Mesodermal cell (in vitro differentiated cells): ENCODE results near the gene LRFN5.
"Not testable (repeated sequence)": the region's sequence is repeated elsewhere in the genome, so short reads cannot be mapped to it uniquely, and the experiment has no call there.

Experiments used
- H3K27ac ChIP-seq: 2 replicates; pipeline ENCODE4 v1.7.0; 2013; ENCODE audit warnings: mild to moderate bottlenecking, low read depth, low read length, moderate library complexity; ENCODE audit not compliant: severe bottlenecking
- H3K36me3 ChIP-seq: 2 replicates; pipeline ENCODE4 v1.7.1; 2013; ENCODE audit warnings: mild to moderate bottlenecking, low read length, moderate library complexity; ENCODE audit not compliant: control insufficient read depth, insufficient read depth
- H3K4me1 ChIP-seq: one replicate; pipeline ENCODE4 v1.7.1; 2013; ENCODE audit warnings: mild to moderate bottlenecking, low read length; ENCODE audit not compliant: insufficient read depth, control insufficient read depth, poor library complexity, severe bottlenecking
- H3K4me3 ChIP-seq: 2 replicates; pipeline ENCODE4 v1.7.0; 2013; ENCODE audit warnings: low read length, control low read depth, mild to moderate bottlenecking; ENCODE audit not compliant: insufficient read depth, poor library complexity, severe bottlenecking; ENCODE audit errors: extremely low read depth
- H3K9me3 ChIP-seq: 2 replicates; pipeline ENCODE4 v1.7.1; 2013; ENCODE audit warnings: mild to moderate bottlenecking, low read length, moderate library complexity; ENCODE audit not compliant: control insufficient read depth
- WGBS, 2 experiments: methylation state at CpG; one replicate each; pipeline ENCODE4 v1.1.5; 2013; ENCODE audit warnings: missing lambda C conversion rate in 2 of 2; ENCODE audit not compliant: insufficient coverage in 2 of 2; 5-methylcytosine and 5-hydroxymethylcytosine counted together

The LRFN5 gene

DNA sequence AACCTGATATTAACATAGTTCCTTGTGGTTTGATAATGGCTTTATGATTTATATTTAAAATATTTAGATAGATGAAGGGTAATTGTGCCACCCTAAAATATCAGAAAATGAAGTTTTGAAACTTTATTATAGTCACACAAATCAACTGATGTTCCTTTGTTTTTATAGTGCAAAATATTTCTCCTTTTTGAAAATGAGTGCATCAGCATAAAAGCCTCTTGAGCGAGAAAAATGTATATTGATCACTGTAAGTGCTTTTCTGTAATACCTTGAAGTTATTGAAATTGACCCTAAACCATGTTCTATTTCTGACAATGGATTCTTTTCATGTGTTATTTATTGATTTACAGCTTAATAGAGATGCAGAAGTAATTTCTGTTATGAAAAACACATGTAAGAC, 35.0 kb downstream of the LRFN5 start:
- Histone ChIP-seq H3K4me3 (no peak overlapping the region), H3K9me3 (no peaks in the 10 kb centered on the region), H3K27ac (no peak overlapping the region), H3K4me1 (no peaks in the 10 kb centered on the region), H3K36me3 (no peaks in the 10 kb centered on the region)
- WGBS, 2 experiments = no CpG with 5 or more reads among the region's 1 CpG

DNA sequence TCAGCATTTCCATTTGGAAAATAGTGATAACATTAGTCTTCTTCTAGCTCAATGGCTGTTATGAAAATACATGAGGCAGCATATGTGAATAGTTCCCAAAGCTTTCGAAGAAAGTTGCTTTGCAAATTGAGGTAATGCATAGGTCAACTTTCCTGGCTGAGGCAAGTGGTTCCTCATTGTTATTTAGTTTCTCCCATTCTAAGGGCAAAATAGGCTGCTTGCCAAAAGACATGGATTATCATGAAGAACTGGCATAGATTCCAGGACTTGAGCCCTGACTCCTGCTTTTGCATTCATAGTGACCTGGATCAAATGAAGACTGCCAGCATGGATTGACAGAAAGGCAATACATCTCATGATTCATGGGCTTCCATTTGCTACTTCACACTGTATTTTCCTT, 35.7 kb downstream of the LRFN5 start:
- 70 to 86% methylated on average over 1 of the region's 1 CpG for WGBS, 2 experiments

DNA sequence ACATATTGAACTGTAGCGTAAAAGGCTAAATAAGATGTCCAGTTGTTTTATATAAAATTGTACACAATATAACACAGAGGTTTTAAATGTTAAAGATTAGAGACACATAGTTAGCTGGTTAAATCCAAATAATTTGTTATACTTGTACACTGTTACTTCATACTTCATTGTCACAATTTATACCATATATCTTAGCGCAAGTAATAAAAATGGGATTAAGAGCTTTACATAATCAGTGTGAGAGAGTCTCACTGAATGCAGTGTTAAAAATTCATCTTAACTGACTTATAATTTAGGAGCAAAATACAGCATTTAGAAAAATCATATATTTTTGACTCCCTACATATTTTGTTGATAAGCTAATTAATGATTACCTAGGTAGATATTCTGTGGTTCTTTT, 36.1 kb downstream of the LRFN5 start:
- Histone ChIP-seq H3K4me1 (no peaks in the 10 kb centered on the region), H3K36me3 (no peaks in the 10 kb centered on the region), H3K4me3 (no peak overlapping the region), H3K27ac (no peak overlapping the region), H3K9me3 (no peaks in the 10 kb centered on the region)
- WGBS, 2 experiments = no CpG with 5 or more reads among the region's 2 CpGs

More for the DNA sequence above, 35.7 kb downstream of the LRFN5 start:
- Histone ChIP-seq H3K36me3 (no peaks in the 10 kb centered on the region), H3K27ac (no peak overlapping the region), H3K4me1 (no peaks in the 10 kb centered on the region), H3K4me3 (no peak overlapping the region), H3K9me3 (no peaks in the 10 kb centered on the region)

DNA sequence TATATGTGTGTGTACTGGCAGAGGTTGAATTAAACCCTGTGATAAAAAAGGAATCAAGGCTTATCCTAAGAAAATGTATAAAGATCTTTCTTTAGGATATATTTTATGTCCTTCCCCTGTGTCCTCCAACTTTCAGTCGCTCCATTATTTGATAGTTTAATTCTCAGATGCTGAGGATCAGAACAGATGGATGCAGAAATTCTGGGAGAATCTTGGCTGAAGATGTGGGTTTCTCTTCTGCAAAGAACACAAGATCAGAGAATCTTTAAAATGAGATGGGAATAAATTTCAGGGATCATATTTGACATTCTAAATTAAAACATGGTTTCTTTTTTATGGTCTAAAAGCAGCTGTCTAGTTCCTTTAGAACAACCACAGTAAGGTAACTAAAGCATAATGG, 37.9 kb downstream of the LRFN5 start:
- Histone ChIP-seq H3K36me3 (no peaks in the 10 kb centered on the region), H3K4me3 (no peak overlapping the region), H3K27ac (no peak overlapping the region), H3K4me1 (no peaks in the 10 kb centered on the region), H3K9me3 (no peaks in the 10 kb centered on the region)
- no CpG with 5 or more reads among the region's 1 CpG for WGBS, 2 experiments

DNA sequence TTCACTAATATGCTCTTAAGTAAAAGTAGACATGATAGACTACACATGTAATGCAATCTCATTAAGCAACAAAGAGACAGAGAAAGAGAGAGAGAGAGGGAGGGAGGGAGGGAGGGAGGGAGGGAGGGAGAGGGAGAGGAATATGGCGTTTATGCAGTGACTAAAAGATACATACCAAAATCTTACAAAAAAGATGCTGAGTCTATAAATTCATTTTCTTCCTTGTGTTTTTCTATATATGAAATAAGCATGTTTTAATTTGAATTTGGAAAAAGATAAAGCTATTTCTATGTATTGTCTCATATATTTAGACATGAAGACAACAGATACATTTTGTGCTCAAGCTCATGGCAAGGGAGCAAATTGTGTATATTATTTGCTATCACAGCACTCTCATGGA, 44.1 kb downstream of the LRFN5 start:
- no CpG with 5 or more reads among the region's 1 CpG for WGBS, 2 experiments
- no peak overlapping the region for H3K4me3 ChIP-seq
- H3K36me3 ChIP-seq = no peaks in the 10 kb centered on the region
- H3K4me1 ChIP-seq = no peaks in the 10 kb centered on the region
- H3K27ac ChIP-seq = no peak overlapping the region
- H3K9me3 ChIP-seq = no peaks in the 10 kb centered on the region

DNA sequence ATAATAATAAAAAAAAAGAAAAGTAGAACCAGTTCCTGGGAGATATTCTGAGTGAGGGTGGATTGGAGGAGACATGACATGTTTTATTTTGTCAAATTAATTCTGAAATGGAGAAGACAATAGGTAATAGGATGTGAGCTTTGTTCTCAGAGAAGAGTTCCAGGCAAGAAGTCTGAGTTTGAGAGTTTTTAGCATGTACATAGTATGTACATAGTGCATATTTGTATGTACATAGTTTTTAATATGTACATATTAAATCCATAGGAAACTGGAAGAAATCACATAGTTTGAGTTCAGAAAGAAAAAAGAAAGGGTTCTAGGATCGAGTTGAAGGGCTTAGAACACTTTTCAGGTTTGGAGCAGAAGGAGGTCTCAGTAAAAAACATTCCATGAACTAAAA, 47.5 kb downstream of the LRFN5 start:
- H3K27ac ChIP-seq = no peak overlapping the region
- WGBS, 2 experiments = 83% methylated on average over 1 of the region's 1 CpG; no CpG with 5 or more reads in 1 of the 2 experiments
- H3K9me3 ChIP-seq = no peaks in the 10 kb centered on the region
- H3K36me3 ChIP-seq = no peaks in the 10 kb centered on the region
- H3K4me3 ChIP-seq = no peak overlapping the region
- no peaks in the 10 kb centered on the region for H3K4me1 ChIP-seq

DNA sequence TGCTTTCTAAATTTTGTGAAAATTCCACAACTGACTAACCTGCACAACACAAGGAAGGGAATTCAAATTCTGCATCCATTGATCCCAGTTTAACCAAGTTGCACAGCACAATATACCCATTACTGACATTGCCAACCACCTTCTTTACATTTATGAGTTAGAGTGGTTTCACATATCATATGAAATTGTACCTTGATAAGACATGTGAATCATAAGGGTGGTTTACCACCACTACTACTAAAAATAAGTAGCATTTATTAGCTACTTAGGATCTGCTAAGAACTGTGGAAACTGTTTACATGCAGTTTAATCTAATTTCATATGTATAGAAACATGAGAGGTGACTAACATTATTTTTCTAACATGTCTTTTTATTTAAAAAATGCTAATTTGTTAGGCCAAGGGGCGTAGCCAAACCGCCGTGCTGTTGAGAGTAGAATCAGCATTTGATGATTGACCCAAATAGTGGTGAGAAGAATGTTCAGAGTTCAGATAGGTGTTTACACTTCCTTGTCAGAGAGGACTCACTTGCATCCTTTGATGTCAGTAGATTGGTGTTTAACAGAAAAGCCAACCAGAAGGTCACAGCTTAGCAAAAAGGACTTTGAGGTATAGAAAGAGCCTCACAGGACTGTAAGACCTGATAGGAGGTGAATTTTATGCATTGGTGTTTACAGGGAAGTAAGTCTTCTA, 56.2 kb downstream of the LRFN5 start:
- 75 to 86% methylated on average over 3 of the region's 3 CpGs for WGBS, 2 experiments
- Histone ChIP-seq H3K36me3 (no peaks in the 10 kb centered on the region), H3K27ac (no peak overlapping the region), H3K4me3 (no peak overlapping the region), H3K9me3 (no peaks in the 10 kb centered on the region), H3K4me1 (no peaks in the 10 kb centered on the region)

DNA sequence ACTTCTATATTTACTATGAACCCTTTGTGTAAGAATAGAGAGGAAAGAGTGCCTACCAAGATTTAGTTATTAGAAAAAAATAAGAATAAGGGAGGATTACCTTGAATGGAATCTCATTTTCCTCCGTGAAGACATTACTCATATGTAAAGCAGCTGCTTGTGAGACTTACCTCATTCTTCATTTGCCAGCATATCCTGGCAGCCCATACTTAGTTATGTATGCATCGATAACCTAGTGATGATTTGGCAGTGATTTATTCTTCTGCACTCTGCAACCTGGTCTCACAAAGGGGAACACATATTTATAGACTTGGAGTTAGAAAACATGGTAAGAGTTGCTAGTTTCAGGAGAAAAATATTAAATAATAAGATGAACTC, 56.8 kb downstream of the LRFN5 start:
- WGBS, 2 experiments = no CpG with 5 or more reads among the region's 2 CpGs
- Histone ChIP-seq H3K27ac (no peak overlapping the region), H3K4me3 (no peak overlapping the region)

DNA sequence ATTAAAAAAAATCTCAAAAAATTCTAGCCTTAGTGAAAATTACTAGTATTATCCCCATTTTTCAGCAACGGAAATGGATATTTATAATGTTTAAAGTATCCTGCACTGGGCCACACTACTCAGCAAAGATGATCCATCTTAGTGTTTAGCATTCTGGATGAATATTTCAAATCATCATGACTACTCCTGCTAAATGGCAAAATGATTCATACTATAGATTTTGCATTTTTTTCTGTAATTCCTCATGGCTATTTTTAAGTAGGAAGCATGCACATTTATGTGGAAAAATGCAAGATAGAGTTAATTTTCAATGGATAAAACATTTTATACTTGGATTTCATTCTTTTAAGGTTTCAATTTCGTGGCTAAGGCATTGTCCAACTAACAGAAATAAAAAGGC, 59.6 kb downstream of the LRFN5 start:
- 83% methylated on average over 2 of the region's 2 CpGs; no CpG with 5 or more reads in 1 of the 2 experiments for WGBS, 2 experiments
- Histone ChIP-seq H3K4me1 (no peaks in the 10 kb centered on the region), H3K9me3 (no peaks in the 10 kb centered on the region), H3K36me3 (no peaks in the 10 kb centered on the region), H3K4me3 (no peak overlapping the region), H3K27ac (no peak overlapping the region)

More for the DNA sequence above, 56.8 kb downstream of the LRFN5 start:
- H3K4me1 ChIP-seq = no peaks in the 10 kb centered on the region
- no peaks in the 10 kb centered on the region for H3K9me3 ChIP-seq
- H3K36me3 ChIP-seq = no peaks in the 10 kb centered on the region

DNA sequence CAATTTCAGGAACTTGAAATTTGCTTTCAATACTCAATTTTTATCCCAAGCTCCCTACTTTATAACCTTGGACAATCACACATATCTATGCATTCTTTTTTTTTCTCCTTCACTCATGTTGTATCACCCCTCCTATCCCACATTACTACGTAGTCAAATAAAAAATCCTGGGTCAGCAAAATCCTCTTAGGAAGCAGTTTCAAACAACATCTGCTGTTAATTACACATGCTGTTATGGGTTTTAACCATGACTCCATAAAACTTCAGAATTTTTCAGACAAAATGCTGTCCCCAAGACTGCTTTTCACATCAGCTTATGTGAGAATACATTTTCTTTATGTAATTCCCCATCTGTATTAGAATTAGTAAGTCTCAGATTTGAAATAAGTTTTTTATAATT, 61.7 kb downstream of the LRFN5 start:
- WGBS, 2 experiments = 88 to 93% methylated on average over 1 of the region's 1 CpG

DNA sequence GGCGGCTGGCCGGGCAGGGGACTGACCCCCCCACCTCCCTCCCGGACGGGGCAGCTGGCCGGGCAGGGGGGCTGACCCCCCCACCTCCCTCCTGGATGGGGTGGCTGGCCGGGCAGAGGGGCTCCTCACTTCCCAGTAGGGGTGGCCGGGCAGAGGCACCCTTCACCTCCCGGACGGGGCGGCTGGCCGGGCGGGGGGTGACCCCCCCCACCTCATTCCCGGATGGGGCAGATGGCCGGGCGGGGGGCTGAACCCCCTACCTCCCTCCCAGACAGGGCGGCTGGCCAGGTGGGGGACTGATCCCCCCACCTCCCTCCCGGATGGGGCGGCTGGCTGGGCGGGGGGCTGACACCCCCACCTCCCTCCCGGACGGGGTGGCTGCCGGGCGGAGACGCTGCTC, 66.9 kb downstream of the LRFN5 start:
- not testable (repeated sequence) for H3K9me3 ChIP-seq, H3K36me3 ChIP-seq, H3K4me1 ChIP-seq, H3K4me3 ChIP-seq, H3K27ac ChIP-seq
- 100% methylated on average over 1 to 6 of the region's 24 CpGs for WGBS, 2 experiments

More for the DNA sequence above, 61.7 kb downstream of the LRFN5 start:
- H3K4me3 ChIP-seq = no peak overlapping the region
- no peaks in the 10 kb centered on the region for H3K4me1 ChIP-seq
- no peaks in the 10 kb centered on the region for H3K36me3 ChIP-seq
- H3K27ac ChIP-seq = no peak overlapping the region
- no peaks in the 10 kb centered on the region for H3K9me3 ChIP-seq
